ENCODE results near the gene PEX11G.

PEX11G gene

DNA sequence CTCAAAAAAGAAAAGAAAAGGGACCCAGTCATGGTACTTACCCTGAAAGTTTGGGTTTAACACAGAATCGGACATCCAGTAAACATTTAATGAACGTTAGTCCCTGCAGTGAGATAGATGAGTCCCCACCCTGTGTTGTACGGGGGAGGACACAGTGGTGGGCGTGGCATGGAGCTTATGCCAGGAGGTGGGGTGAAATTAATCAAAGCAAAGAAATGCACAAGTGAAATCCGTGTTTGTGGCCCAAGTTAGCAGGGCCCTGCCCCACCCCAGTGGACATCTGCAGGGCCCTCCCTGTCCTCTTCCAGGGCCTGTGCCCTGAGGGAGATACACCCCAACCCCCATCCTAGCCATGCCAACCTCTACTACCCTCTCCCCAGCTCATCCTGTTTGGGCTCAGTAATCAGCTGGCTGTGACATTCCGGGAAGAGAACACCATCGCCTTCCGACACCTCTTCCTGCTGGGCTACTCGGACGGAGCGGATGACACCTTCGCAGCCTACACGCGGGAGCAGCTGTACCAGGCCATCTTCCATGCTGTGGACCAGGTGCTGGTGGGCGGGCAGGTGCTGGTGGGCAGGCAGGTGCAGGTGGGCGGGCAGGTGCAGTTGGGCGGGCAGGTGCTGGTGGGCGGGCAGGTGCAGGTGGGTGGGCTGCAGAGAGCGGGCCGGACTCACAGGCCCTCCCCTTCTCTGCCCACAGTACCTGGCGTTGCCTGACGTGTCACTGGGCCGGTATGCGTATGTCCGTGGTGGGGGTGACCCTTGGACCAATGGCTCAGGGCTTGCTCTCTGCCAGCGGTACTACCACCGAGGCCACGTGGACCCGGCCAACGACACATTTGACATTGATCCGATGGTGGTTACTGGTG lies 37.5 kb upstream of the PEX11G start:
- DNase-seq, result no peak
- no peak overlapping the region for H3K27ac ChIP-seq (ENCODE audit: insufficient read depth in 1 of 2, low read depth in 1 of 2, low read length in 2 of 2, poor library complexity in 1 of 2, severe bottlenecking in 2 of 2)
- H3K9me3 ChIP-seq (ENCODE audit: control extremely low read depth in 1 of 5, control insufficient read depth in 4 of 5, insufficient read depth in 2 of 5, low read depth in 1 of 5, low read length in 4 of 5), result no peaks in the 10 kb centered on the region
- ChIA-PET CTCF (interaction anchor here (0.7 to 1.6 kb wide), 4 partner anchors 9 to 42 kb away, joined by 3 to 6 read pairs (median 4); partner anchors contain the start of gene PNPLA6), POLR2A (no interaction called here)
- H3K4me1 ChIP-seq (ENCODE audit: control extremely low read depth in 1 of 4, control insufficient read depth in 4 of 4, insufficient read depth in 4 of 4, low read length in 3 of 4), result peaks cover 3 to 34% (median 25%) of the 10 kb centered on the region in 4 experiments
- H3K27me3 ChIP-seq (replicated peaks in 2 of 5; ENCODE audit: control insufficient read depth in 4 of 5, insufficient read depth in 5 of 5, low read length in 4 of 5), result no peaks in the 10 kb centered on the region
- 96% methylated on average over 22 of the region's 31 CpGs for WGBS (ENCODE audit: insufficient coverage)
- H3K4me3 ChIP-seq (ENCODE audit: control insufficient read depth in 1 of 7, extremely low read depth in 1 of 7, insufficient read depth in 4 of 7, low read depth in 2 of 7, low read length in 6 of 7), result no peak overlapping the region
- H3K36me3 ChIP-seq (ENCODE audit: control insufficient read depth in 4 of 4, insufficient read depth in 4 of 4, low read length in 3 of 4), result peaks cover 0 to 17% (median 9%) of the 10 kb centered on the region in 4 experiments

DNA sequence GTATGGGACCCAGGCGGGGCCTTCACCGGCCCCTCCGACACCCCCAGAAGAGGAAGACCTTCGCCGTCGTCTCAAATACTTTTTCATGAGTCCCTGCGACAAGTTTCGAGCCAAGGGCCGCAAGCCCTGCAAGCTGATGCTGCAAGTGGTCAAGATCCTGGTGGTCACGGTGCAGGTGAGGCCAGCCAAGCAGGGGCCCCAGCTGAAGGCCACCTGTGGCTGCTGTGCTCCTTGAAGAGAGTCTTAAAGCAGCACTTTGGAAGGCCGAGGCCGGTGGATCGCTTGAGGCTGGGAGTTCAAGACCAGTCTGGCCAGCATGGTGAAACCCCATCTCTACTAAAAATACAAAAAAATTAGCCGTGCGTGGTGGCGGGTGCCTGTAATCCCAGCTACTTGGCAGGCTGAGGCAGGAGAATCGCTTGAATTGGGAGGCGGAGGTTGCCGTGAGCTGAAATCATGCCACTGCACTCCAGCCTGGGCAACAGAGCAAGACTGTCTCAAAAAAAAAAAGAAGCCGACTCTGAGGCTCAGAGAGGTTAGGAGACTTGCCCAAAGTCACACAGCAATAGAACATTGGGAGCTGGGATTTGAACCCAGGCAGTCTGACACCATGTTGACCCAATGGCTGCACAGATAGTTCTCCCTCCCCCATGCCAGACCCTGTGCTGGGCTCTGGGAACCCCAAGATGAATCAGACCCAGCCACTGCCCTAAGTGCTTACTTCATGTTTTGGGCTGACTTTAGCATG lies 36.3 kb upstream of the PEX11G start:
- Histone ChIP-seq H3K27ac (ENCODE audit: insufficient read depth in 1 of 2, low read depth in 1 of 2, low read length in 2 of 2, poor library complexity in 1 of 2, severe bottlenecking in 2 of 2) (no peak overlapping the region), H3K36me3 (ENCODE audit: control insufficient read depth in 4 of 4, insufficient read depth in 4 of 4, low read length in 3 of 4) (peaks cover 0 to 14% (median 8%) of the 10 kb centered on the region in 4 experiments), H3K27me3 (replicated peaks in 2 of 5; ENCODE audit: control insufficient read depth in 4 of 5, insufficient read depth in 5 of 5, low read length in 4 of 5) (no peaks in the 10 kb centered on the region), H3K4me1 (ENCODE audit: control extremely low read depth in 1 of 4, control insufficient read depth in 4 of 4, insufficient read depth in 4 of 4, low read length in 3 of 4) (peaks cover 3 to 34% (median 25%) of the 10 kb centered on the region in 4 experiments), H3K9me3 (ENCODE audit: control extremely low read depth in 1 of 5, control insufficient read depth in 4 of 5, insufficient read depth in 2 of 5, low read depth in 1 of 5, low read length in 4 of 5) (no peaks in the 10 kb centered on the region), H3K4me3 (ENCODE audit: control insufficient read depth in 1 of 7, extremely low read depth in 1 of 7, insufficient read depth in 4 of 7, low read depth in 2 of 7, low read length in 6 of 7) (no peak overlapping the region)
- CTCF ChIA-PET, result interaction anchor here (1.3 to 1.4 kb wide), 2 partner anchors 8 to 10 kb away, joined by 3 read pairs; partner anchors contain the start of gene PNPLA6
- 97% methylated on average over 14 of the region's 20 CpGs for WGBS (ENCODE audit: insufficient coverage)
- POLR2A ChIA-PET, result no interaction called here
- no peak for DNase-seq

DNA sequence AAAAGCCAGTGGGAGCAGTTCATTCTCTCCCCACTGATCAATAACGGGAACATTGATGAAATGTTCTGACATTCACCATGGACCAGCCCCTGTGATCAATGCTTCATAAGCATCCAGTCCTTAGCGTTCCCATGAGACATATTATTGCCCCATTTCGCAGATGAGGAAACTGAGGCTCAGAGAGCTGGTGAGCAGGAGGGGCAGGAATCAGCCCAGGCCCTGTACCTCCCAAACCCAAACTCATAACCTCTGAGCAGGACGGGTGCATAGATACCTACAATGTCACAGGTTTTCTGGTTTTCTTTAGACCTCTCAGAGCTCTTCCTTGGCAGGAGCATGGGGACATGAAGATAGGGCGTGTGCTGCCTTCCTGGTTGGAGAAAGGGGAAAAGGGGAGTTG lies 35.7 kb upstream of the PEX11G start:
- Histone ChIP-seq H3K27me3 (replicated peaks in 2 of 5; ENCODE audit: control insufficient read depth in 4 of 5, insufficient read depth in 5 of 5, low read length in 4 of 5) (no peaks in the 10 kb centered on the region), H3K9me3 (ENCODE audit: control extremely low read depth in 1 of 5, control insufficient read depth in 4 of 5, insufficient read depth in 2 of 5, low read depth in 1 of 5, low read length in 4 of 5) (no peaks in the 10 kb centered on the region), H3K27ac (ENCODE audit: insufficient read depth in 1 of 2, low read depth in 1 of 2, low read length in 2 of 2, poor library complexity in 1 of 2, severe bottlenecking in 2 of 2) (no peak overlapping the region), H3K4me1 (ENCODE audit: control extremely low read depth in 1 of 4, control insufficient read depth in 4 of 4, insufficient read depth in 4 of 4, low read length in 3 of 4) (peaks cover 3 to 34% (median 25%) of the 10 kb centered on the region in 4 experiments), H3K4me3 (ENCODE audit: control insufficient read depth in 1 of 7, extremely low read depth in 1 of 7, insufficient read depth in 4 of 7, low read depth in 2 of 7, low read length in 6 of 7) (no peak overlapping the region), H3K36me3 (ENCODE audit: control insufficient read depth in 4 of 4, insufficient read depth in 4 of 4, low read length in 3 of 4) (peaks cover 0 to 14% (median 7%) of the 10 kb centered on the region in 4 experiments)
- WGBS (ENCODE audit: insufficient coverage), result 98% methylated on average over 5 of the region's 5 CpGs
- DNase-seq, result no peak
- ChIA-PET POLR2A (no interaction called here), CTCF (interaction anchor here (1.4 to 1.8 kb wide), 2 partner anchors 11 to 13 kb away, joined by 3 to 4 read pairs; partner anchors contain the start of gene PNPLA6)

DNA sequence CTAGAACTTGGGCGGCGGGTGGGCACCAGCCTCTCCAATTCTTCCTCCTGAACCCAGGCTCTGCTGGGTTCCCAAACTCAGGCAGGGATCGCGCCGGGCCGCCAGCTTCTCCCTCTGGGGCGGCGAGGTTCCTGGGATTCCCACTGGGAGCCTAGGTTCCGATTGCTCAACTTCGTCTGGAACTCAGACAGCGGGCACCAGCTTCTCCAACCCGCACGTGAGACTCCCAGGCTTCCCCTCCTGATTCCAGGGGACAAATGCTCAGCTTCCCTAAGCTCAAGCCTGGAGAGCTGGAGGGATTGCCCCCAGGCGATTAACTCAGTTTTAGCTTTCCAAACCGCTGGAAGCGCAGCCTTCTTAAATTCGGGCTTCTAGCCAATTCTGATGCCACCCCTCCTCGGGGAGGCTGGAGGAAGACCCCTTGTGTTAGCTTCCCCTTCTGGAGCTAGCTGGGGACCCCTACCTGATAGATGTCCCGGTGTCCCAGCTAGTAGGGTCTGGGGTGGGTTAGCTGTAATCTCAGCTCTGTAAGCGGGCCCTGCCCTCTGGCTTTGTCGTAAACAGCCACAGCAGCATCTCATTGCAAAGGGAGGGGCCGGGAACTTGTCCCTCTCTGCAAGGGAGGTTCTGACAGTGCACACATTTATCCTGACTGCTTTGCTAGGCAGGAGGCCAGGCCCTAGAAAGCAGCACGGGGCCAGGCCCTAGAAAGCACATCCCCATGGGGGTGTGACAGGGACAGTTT lies 34.3 kb upstream of the PEX11G start:
- Histone ChIP-seq H3K27ac (ENCODE audit: insufficient read depth in 1 of 2, low read depth in 1 of 2, low read length in 2 of 2, poor library complexity in 1 of 2, severe bottlenecking in 2 of 2) (peak overlapping the region in 1 of 2 experiments; percentile 43), H3K36me3 (ENCODE audit: control insufficient read depth in 4 of 4, insufficient read depth in 4 of 4, low read length in 3 of 4) (peaks cover 0 to 13% (median 4%) of the 10 kb centered on the region in 4 experiments)

DNA sequence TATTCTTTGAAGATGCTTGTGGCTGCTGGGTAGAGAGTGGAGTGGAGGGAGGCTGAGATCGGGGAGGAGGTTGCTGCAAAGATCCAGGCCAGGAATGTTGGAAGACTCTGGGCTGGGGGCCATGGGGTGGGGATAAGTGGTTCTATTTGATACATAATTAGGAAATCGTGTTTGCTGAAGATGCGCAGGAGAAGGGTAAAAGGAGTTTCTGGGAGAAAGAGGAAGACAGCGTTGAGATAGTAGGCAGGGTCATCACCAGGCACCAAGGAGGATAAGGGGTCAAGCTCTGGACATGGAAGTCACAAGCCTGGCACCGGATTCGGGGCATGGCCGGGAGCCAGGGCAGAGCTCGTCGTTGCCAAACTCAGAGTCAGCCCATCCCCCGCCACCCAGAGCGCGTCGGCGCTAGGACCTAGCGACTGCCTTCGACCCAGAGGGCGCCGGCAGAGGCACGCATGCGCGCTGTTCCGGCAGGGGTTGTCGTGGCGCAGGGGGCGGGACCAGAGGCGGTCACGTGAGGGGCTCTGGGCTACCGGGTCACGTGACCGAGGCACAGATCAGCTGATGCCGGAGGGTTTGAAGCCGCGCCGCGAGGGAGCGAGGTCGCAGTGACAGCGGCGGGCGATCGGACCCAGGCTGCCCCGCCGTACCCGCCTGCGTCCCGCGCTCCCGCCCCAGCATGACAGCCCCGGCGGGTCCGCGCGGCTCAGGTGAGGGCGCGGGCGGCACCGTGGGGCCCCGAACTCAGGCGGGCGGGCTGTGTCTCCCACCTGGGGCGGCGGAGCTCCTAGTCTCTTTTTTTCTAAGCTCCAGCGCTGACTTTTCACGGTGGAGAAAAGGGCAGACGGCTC lies 33.5 kb upstream of the PEX11G start, which contains the start of gene MCOLN1:
TSS of gene MCOLN1 (plus strand) at position 553 of the 851 bp plus-strand sequence. CDS start at position 680, 127 bp downstream.
- Histone ChIP-seq H3K27ac (ENCODE audit: insufficient read depth in 1 of 2, low read depth in 1 of 2, low read length in 2 of 2, poor library complexity in 1 of 2, severe bottlenecking in 2 of 2) (peak within 1 kb of the TSS in 1 of 2 experiments; percentile 43), H3K9me3 (ENCODE audit: control extremely low read depth in 1 of 5, control insufficient read depth in 4 of 5, insufficient read depth in 2 of 5, low read depth in 1 of 5, low read length in 4 of 5) (no peaks in the 10 kb centered on the region), H3K4me3 (ENCODE audit: control insufficient read depth in 1 of 7, extremely low read depth in 1 of 7, insufficient read depth in 4 of 7, low read depth in 2 of 7, low read length in 6 of 7) (peak within 1 kb of the TSS; percentile 34 to 80 (median 70)), H3K36me3 (ENCODE audit: control insufficient read depth in 4 of 4, insufficient read depth in 4 of 4, low read length in 3 of 4) (peaks cover 0 to 13% (median 4%) of the 10 kb centered on the region in 4 experiments), H3K27me3 (replicated peaks in 2 of 5; ENCODE audit: control insufficient read depth in 4 of 5, insufficient read depth in 5 of 5, low read length in 4 of 5) (no peaks in the 10 kb centered on the region), H3K4me1 (ENCODE audit: control extremely low read depth in 1 of 4, control insufficient read depth in 4 of 4, insufficient read depth in 4 of 4, low read length in 3 of 4) (peaks cover 3 to 24% (median 20%) of the 10 kb centered on the region in 4 experiments)
- CTCF ChIA-PET, result interaction anchor here (0.7 to 2.5 kb wide), 7 partner anchors 11 to 407 kb away, joined by 3 to 8 read pairs (median 3); a partner anchor contains a TSS
- DNase-seq, result peak; percentile 94 to 98 (median 96)
- WGBS (ENCODE audit: insufficient coverage), result 2% methylated on average over 59 of the region's 65 CpGs
- POLR2A ChIA-PET, result no interaction called here

More for the DNA sequence above, 34.3 kb upstream of the PEX11G start:
- Histone ChIP-seq H3K4me3 (ENCODE audit: control insufficient read depth in 1 of 7, extremely low read depth in 1 of 7, insufficient read depth in 4 of 7, low read depth in 2 of 7, low read length in 6 of 7) (peak overlapping the region; percentile 34 to 80 (median 70)), H3K4me1 (ENCODE audit: control extremely low read depth in 1 of 4, control insufficient read depth in 4 of 4, insufficient read depth in 4 of 4, low read length in 3 of 4) (peaks cover 3 to 32% (median 24%) of the 10 kb centered on the region in 4 experiments), H3K9me3 (ENCODE audit: control extremely low read depth in 1 of 5, control insufficient read depth in 4 of 5, insufficient read depth in 2 of 5, low read depth in 1 of 5, low read length in 4 of 5) (no peaks in the 10 kb centered on the region), H3K27me3 (replicated peaks in 2 of 5; ENCODE audit: control insufficient read depth in 4 of 5, insufficient read depth in 5 of 5, low read length in 4 of 5) (no peaks in the 10 kb centered on the region)
- ChIA-PET CTCF (interaction anchor here (1.0 to 2.5 kb wide), 7 partner anchors 10 to 406 kb away, joined by 3 to 8 read pairs (median 4); partner anchors contain the start of gene PNPLA6), POLR2A (no interaction called here)
- no peak for DNase-seq
- WGBS (ENCODE audit: insufficient coverage), result 15% methylated on average over 21 of the region's 23 CpGs

Measured in common myeloid progenitor, CD34-positive (primary cell).